Heart right ventricle (tissue), 16 donors: ENCODE results near the gene FHOD3. TPM values are rescaled to one million over a fixed set of nuclear protein-coding genes. Genes with fewer than 3 reads are reported as not detected.

Source experiments
- ATAC-seq, 8 donors: fragments of 200-7000 bp; cut with Tn5 transposase; one replicate each; pipeline ENCODE4 v1.9.1; 2020; ENCODE audit warnings: mild to moderate bottlenecking in 8 of 8, moderate library complexity in 8 of 8, moderate number of reproducible peaks in 1 of 8
- DNase-seq, 2 donors: peaks; one replicate each; pipeline ENCODE4 v3.0.0-alpha.2; 2020
- H3K27ac ChIP-seq, 10 donors: fragments of 200-600 bp; sonication (generic) in 2 of 10; one replicate each; pipeline versions ENCODE4 v1.5.0 to v1.8.0; 2020 to 2022; ENCODE audit warnings: mild to moderate bottlenecking in 3 of 10
- H3K27me3 ChIP-seq, 7 donors: fragments of 200-600 bp; one replicate each; pipeline ENCODE4 v1.8.0; 2021 to 2022; ENCODE audit warnings: mild to moderate bottlenecking in 2 of 7
- H3K36me3 ChIP-seq, 9 donors: fragments of 200-600 bp; sonication (generic) in 1 of 9; one replicate each; pipeline versions ENCODE4 v1.5.0 to v1.8.0; 2020 to 2022; ENCODE audit warnings: mild to moderate bottlenecking in 2 of 9
- H3K4me1 ChIP-seq, 9 donors: fragments of 200-600 bp; sonication (generic) in 1 of 9; one replicate each; pipeline versions ENCODE4 v1.5.0 to v1.8.0; 2020 to 2022; ENCODE audit warnings: mild to moderate bottlenecking in 4 of 9
- H3K4me3 ChIP-seq, 10 donors: fragments of 200-600 bp; sonication (generic) in 2 of 10; one replicate each; pipeline versions ENCODE4 v1.5.0 to v1.8.0; 2020 to 2022; ENCODE audit warnings: mild to moderate bottlenecking in 7 of 10, moderate library complexity in 2 of 10
- H3K9me3 ChIP-seq, 11 donors: fragments of 200-600 bp in 10 of 11; sonication (generic) in 2 of 11; one replicate each; pipeline versions ENCODE4 v1.5.0 to v1.8.0; 2013 to 2022; ENCODE audit warnings: mild to moderate bottlenecking in 2 of 11, control low read depth in 1 of 11, moderate library complexity in 1 of 11
- WGBS, 2 donors: extraction: QIAGEN DNeasy Blood & Tissue Kit; methylation state at CpG; one replicate each; pipeline ENCODE4 v1.1.7; 2013; ENCODE audit warnings: inconsistent platforms in 1 of 2; 5-methylcytosine and 5-hydroxymethylcytosine counted together
- intact Hi-C, 10 donors: fragments of 100-400 bp; cut with DNase I; formaldehyde crosslinking; loops; one replicate each; pipeline versions ENCODE4 v1.11.1 to v1.14.2; 2022
- polyA plus RNA-seq, 2 donors: library from polyadenylated mRNA; stranded (reverse); fragments of 200-250 nt; gene quantifications; one replicate each; pipeline ENCODE4 v1.2.3, GENCODE V29; 2013
- total RNA-seq, 10 donors: library from RNA; stranded (reverse); fragmentation: NEBNext Ultra II Directional in 3 of 10; extraction: Animal tissue kit (Norgen Biotek cat#: 25700) in 3 of 10; gene quantifications; one replicate each; pipeline versions ENCODE4 v1.2.1 to v1.2.4, GENCODE V29; 2021 to 2023
- TF ChIP-seq, protein P1 (sequence below), 9 donors: fragments of 200-600 bp; sonication (generic) in 2 of 9; IDR thresholded peaks; one replicate each; pipeline versions ENCODE4 v1.5.0 to v1.8.0; 2021 to 2022; ENCODE audit warnings: antibody characterized with exemption in 9 of 9, mild to moderate bottlenecking in 5 of 9, moderate library complexity in 1 of 9
- donor health status: Arrhythmogenic right ventricular cardiomyopathy.
- donor health status: ischemic (EF 13 %, LVEDD 7.1; RV severe dilation, severe dysfunction).
- donor health status: healthy with polysubstance abuse.
- donor health status: DM: no; HTN: yes; CAD: no.
- donor health status: DM: no; HTN: no; CAD: no.
- donor health status: ischemic (EF 25% LVEDD 6.9; RV normal size, moderate dysfunction).
- donor health status: ischemic (EF 25% LVEDD 5.7; RV mildly dilated, moderate dysfunction).
- donor health status: healthy.
- donor health status: DM: yes; HTN: yes; CAD: no.
- donor health status: Ischemic cardiomyopathy.
- donor health status: ischemic (EF 35%, LVEDD 5.7; RV mildly dilated, moderate dysfunction).
- donor health status: nonischemic (EF 11% LVEDD 7.7; RV severe dilation, severe dysfunction).
- donor health status: DM: yes; HTN: yes; CAD: no.
- donor health status: PGD.
- donor health status: ischemic (EF 29% LVEDD 5.4; RV normal size, mild dysfunction).
- donor health status: nonischemic (EF 23%, LVEDD 6.1; RV moderate dilation, normal function).

The FHOD3 gene
- total and polyA plus RNA-seq, 12 donors, result 81.8 to 484 (median 356) TPM

DNA sequence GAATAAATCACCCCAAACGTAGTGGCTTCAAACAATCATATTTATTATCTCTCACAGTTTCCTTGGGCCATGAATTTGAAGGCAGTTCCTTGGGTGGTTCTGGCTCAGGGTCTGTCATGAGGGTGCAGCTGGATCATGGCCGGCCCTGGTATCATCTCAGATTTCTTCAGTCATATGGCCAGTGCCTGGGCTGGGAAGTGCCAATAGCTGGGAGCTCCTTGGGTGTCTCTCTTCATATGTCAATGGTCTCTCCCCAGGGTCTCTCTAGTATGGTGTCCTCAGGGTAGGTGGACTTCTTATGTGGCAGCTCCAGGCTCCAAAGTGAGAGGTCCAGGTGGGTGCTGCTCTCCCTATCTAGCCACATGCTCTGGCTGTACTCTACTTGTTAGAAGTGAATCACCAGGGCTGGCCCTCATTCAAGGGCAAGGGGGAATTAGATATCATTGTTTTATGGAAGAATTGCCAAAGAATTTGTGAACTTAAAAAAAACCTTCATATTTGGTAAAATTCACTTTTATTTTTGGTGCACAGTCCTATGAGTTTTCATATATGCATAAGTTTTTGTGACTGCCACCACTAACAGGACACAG, 15.4 kb downstream of the FHOD3 start:
- DNase-seq, result no peak
- intact Hi-C loops, result no loop called here

DNA sequence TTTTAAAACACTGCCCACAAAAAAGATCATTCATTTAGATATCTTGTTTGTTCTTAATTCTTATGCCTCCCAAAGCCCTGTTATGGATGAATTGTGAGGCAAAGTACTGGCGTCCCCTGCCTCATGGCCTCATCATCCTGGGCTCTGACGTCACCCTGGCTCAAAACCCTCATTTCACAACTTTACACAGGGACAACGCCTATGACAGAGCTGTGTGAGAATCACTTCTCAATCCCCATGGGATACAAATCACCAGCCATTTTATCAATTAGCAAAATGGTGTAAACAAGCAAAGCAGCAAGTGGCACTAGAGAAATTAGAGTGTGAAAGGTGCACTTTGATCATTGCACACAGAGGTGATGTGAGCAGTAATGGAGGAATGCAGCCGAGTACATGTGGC, 16.6 kb downstream of the FHOD3 start:
- ATAC-seq (peak in 2 of 8 donors; percentile 32 to 60), DNase-seq (no peak)
- no peaks in the 10 kb centered on the region for H3K36me3 ChIP-seq
- peak overlapping the region in 4 of 10 donors; percentile 5 to 58 (median 23) for H3K27ac ChIP-seq
- H3K9me3 ChIP-seq, result peaks cover 0 to 16% (median 3%) of the 10 kb centered on the region in 11 donors
- TF ChIP-seq, protein P1, sequence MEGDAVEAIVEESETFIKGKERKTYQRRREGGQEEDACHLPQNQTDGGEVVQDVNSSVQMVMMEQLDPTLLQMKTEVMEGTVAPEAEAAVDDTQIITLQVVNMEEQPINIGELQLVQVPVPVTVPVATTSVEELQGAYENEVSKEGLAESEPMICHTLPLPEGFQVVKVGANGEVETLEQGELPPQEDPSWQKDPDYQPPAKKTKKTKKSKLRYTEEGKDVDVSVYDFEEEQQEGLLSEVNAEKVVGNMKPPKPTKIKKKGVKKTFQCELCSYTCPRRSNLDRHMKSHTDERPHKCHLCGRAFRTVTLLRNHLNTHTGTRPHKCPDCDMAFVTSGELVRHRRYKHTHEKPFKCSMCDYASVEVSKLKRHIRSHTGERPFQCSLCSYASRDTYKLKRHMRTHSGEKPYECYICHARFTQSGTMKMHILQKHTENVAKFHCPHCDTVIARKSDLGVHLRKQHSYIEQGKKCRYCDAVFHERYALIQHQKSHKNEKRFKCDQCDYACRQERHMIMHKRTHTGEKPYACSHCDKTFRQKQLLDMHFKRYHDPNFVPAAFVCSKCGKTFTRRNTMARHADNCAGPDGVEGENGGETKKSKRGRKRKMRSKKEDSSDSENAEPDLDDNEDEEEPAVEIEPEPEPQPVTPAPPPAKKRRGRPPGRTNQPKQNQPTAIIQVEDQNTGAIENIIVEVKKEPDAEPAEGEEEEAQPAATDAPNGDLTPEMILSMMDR (IDR thresholded peaks at IDR 0.05), result no peak
- WGBS, 2 donors, result 30 to 41% methylated on average over 4 of the region's 4 CpGs
- no peak overlapping the region for H3K4me3 ChIP-seq
- peaks cover 0 to 69% (median 39%) of the 10 kb centered on the region in 9 donors for H3K4me1 ChIP-seq
- intact Hi-C loops, result no loop called here
- H3K27me3 ChIP-seq, result peaks cover 0 to 7% (median 0%) of the 10 kb centered on the region in 7 donors

More for the DNA sequence above, 15.4 kb downstream of the FHOD3 start:
- peaks cover 0 to 9% (median 2%) of the 10 kb centered on the region in 7 donors for H3K27me3 ChIP-seq
- H3K4me3 ChIP-seq, result no peak overlapping the region
- peak in 1 of 8 donors; percentile 22 for ATAC-seq
- peaks cover 0 to 81% (median 47%) of the 10 kb centered on the region in 9 donors for H3K4me1 ChIP-seq
- H3K27ac ChIP-seq, result peak overlapping the region in 2 of 10 donors; percentile 45 to 48
- peaks cover 0 to 4% (median 0%) of the 10 kb centered on the region in 11 donors for H3K9me3 ChIP-seq
- 59 to 64% methylated on average over 2 of the region's 2 CpGs for WGBS, 2 donors
- TF ChIP-seq, protein P1 (IDR thresholded peaks at IDR 0.05), result no peak
- H3K36me3 ChIP-seq, result no peaks in the 10 kb centered on the region

DNA sequence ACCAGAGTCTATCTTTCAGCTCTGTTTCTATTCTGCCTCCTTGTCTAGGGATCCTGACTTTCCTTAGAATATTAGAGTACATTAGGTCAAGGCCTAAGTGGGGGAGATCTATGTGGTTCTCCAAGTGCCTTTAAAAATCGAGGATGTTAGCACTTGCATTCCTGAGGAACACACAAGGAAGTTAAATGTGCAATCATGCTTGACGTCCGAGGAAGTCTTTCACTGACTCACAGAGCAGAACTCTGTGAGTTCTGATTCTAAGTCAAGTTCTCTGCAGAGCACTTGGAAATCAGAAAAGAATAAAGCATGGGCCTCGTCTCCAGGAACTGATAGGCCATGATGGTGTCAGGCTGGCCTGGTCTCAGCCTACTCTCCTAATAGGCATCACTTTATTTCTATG, 17.2 kb downstream of the FHOD3 start:
- ATAC-seq (no peak), DNase-seq (no peak)
- 22 to 23% methylated on average over 4 of the region's 4 CpGs for WGBS, 2 donors
- TF ChIP-seq, protein P1 (IDR thresholded peaks at IDR 0.05), result no peak
- H3K4me3 ChIP-seq, result no peak overlapping the region
- peaks cover 0 to 63% (median 32%) of the 10 kb centered on the region in 9 donors for H3K4me1 ChIP-seq
- H3K36me3 ChIP-seq, result no peaks in the 10 kb centered on the region
- peaks cover 0 to 23% (median 3%) of the 10 kb centered on the region in 11 donors for H3K9me3 ChIP-seq
- intact Hi-C loops, result no loop called here
- peak overlapping the region in 4 of 10 donors; percentile 5 to 58 (median 22) for H3K27ac ChIP-seq
- H3K27me3 ChIP-seq, result peaks cover 0 to under 1% (median 0%) of the 10 kb centered on the region in 7 donors

DNA sequence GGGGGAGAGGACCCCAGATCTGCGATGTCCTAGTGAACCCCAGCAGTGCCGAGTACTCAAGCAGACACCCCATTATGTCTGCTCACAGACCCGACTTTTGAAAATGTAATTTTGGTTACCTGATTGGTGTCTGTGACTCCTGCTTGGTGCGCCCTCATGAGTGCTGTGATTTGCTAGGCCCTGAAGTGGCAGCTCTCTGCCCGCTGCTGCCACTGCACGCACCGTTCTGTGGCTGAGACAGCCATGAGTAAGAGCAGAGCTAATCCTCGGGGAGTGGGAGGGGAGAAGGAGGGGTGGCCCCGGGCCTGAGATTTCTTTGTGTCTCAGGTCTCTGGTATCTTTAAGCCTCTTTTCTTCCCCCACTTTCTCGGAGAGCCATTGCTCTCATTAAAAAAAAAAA, 18.2 kb downstream of the FHOD3 start:
- intact Hi-C loops, result no loop called here
- Histone ChIP-seq H3K27me3 (no peaks in the 10 kb centered on the region), H3K4me1 (peaks cover 0 to 57% (median 28%) of the 10 kb centered on the region in 9 donors), H3K9me3 (peaks cover 0 to 23% (median 3%) of the 10 kb centered on the region in 11 donors), H3K4me3 (no peak overlapping the region), H3K27ac (peak overlapping the region in 9 of 10 donors; percentile 7 to 58 (median 34)), H3K36me3 (no peaks in the 10 kb centered on the region)
- ATAC-seq, result peak in 6 of 8 donors; percentile 71 to 92 (median 76)
- 46 to 51% methylated on average over 10 of the region's 10 CpGs for WGBS, 2 donors
- TF ChIP-seq, protein P1 (IDR thresholded peaks at IDR 0.05), result no peak
- DNase-seq, result no peak
